GM13977 (cell line): ENCODE results near the gene SNCAIP.

ENCODE experiments used
- DNase-seq: peaks from one replicate; pipeline ENCODE4 v3.0.0; 2012; ENCODE audit warnings: low spot score
- in situ Hi-C: fragments of 300-500 bp; cut with MboI; formaldehyde crosslinking; loops from one replicate; pipeline ENCODE4 v1.12.0; 2022; ENCODE audit warnings: low sequenced_read_pairs, low pct_unique_long_range_greater_than_20kb, mixed read lengths, inconsistent platforms; ENCODE audit not compliant: unreplicated experiment
- TF ChIP-seq, protein P1 (sequence below): IDR thresholded peaks from 2 replicates; pipeline ENCODE4 v1.5.1; 2012; ENCODE audit warnings: mild to moderate bottlenecking, control low read depth; ENCODE audit not compliant: insufficient read depth; ENCODE audit errors: extremely low read depth, missing control alignments

Gene SNCAIP

DNA sequence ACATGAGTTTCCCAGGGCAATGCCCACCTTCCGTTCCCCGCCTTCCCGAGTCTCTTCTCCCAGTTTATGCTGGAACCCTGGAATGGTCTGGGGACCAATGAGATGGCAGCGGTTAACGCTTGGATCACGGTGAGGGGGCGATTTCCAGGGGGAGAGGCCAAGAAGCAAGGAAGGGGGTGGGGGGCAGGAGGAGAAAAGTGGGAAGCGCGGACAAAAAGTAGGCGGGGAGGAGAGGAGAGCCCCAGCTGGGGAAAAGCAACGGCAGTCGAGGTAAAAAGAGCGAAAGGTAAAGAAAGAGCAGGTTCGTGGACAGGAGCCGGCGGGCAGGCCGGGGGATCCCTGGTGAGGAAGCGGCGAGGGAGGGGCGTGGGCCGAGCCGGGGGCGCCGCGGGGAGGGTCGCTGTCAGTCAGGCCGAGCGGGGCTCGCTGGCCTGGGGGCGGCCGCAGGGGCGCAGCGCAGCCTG is 508 bp upstream of the SNCAIP start:
- TF ChIP-seq, protein P1, sequence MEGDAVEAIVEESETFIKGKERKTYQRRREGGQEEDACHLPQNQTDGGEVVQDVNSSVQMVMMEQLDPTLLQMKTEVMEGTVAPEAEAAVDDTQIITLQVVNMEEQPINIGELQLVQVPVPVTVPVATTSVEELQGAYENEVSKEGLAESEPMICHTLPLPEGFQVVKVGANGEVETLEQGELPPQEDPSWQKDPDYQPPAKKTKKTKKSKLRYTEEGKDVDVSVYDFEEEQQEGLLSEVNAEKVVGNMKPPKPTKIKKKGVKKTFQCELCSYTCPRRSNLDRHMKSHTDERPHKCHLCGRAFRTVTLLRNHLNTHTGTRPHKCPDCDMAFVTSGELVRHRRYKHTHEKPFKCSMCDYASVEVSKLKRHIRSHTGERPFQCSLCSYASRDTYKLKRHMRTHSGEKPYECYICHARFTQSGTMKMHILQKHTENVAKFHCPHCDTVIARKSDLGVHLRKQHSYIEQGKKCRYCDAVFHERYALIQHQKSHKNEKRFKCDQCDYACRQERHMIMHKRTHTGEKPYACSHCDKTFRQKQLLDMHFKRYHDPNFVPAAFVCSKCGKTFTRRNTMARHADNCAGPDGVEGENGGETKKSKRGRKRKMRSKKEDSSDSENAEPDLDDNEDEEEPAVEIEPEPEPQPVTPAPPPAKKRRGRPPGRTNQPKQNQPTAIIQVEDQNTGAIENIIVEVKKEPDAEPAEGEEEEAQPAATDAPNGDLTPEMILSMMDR, result no peak
- no peak for DNase-seq

DNA sequence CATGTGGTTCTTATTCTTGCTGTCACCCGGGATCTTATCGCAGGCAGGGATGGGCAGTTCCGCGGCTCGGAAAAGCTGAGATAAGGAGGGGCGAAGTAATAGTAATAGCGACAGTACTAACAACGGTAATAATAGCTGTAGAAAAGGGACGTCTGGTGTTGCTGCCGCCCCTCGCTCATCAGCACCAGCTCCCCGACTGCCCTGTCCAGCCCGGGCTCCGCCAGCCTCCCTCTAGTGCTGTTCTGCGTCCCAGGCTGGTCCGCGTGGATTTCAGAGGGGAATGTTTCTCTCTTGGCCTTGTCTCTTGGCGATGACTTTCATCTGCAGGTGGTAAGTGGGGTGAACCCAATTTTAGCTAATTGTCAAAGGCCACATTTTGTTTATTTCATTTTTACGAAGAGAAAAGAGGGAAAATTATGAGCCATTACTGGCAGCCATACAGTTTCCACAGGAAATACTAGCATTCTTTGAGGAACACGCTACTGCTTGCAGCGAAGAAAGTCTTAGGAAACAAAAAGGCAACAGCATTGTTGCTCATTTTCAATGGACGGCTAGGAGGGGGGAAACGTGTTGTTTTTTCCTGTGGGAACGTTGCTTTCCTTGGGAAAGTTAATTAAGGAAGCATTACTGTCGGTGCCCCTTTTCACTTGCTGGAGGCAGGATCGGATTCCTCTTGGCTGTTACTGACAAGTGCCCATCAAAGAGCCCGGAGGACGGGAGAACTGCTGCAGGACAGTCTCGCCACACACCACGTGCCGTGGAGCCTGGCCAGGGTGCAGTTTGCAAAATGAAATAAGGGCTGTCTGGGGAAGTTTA is 762 bp downstream of the SNCAIP start:
- TF ChIP-seq, protein P1, result no peak
- in situ Hi-C loops, result no loop called here
- DNase-seq, result peak; percentile 4

More for the DNA sequence above, 508 bp upstream of the SNCAIP start:
- in situ Hi-C loops, result no loop called here

DNA sequence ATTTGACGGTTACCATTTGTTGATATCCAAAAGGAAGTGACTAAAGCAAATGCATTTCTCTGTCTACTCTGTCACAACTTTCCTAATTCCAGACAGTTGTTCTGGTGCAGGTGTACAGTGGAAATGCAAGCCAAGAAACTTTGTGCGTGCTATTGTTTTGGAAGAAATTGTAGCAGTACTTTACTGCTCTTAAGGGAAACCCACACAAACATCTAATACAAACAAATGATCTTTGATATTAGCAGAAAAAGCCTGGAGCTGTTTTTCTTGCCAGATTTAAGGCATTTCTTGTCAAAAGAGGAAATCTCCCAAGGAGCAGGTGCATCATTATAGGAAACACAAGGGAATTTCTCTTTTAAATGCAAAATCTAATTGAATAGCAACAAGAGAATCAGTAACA is 2.0 kb downstream of the SNCAIP start:
- in situ Hi-C loops, result no loop called here
- DNase-seq, result no peak
- TF ChIP-seq, protein P1, result no peak

DNA sequence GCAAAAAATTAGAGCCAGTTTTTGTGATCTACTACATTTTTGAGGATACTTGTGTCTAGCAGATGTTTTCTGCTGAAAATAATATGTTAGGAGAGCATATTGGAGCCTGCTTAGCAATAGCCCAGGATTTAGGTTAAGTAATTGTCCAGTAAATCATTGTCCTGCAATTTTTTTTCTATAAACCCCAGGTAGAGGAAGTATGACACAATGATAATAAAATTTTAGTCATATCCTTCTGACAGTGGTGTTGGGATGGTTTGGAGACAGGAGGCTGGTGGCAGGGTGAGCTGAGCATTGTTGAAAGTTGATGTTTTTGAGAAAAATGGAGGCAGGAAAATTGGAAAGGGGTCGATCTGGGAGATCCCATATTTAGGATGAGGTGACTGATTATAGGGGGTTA is 3.5 kb downstream of the SNCAIP start:
- no peak for DNase-seq
- TF ChIP-seq, protein P1, result no peak
- in situ Hi-C loops, result no loop called here

DNA sequence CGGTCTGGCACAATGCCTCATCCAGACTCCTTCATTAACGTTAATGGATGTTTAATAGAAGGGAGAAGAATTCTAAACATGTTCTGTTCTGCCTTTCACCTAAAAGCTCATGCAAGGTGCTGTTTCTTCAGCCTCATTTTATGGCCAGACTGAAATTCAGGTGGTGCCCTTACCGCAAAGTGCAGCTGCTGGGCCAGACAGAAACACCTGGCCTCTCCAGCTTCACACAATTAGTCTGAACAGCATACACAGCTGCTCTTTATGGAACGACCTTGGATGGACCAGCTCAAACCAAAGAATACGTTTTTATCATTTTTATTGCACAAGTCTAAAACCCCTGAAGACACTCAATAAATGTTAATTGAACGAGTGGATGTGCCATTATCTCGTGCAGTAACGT is 4.6 kb downstream of the SNCAIP start:
- TF ChIP-seq, protein P1, result no peak
- in situ Hi-C loops, result no loop called here
- DNase-seq, result no peak

DNA sequence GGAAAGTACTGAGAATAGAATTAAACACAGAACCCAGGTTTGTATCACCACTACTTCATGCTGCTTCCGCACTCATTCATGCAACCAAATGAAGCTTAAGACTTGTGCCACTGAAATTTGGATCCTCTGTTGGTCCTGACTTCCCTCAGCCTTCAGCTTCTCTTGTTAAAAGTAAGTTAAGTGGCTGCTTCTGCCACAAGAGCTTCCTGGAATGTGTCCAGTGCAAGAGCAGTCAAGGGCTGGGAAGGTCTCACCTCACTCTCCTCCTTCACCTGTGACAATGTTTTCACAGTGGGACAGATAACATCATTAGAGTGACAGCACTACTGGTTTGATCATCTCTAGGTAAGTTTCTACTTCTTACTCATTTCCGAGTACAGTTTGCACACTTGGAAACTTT is 7.9 kb downstream of the SNCAIP start:
- TF ChIP-seq, protein P1, result no peak
- no peak for DNase-seq
- in situ Hi-C loops, result no loop called here

DNA sequence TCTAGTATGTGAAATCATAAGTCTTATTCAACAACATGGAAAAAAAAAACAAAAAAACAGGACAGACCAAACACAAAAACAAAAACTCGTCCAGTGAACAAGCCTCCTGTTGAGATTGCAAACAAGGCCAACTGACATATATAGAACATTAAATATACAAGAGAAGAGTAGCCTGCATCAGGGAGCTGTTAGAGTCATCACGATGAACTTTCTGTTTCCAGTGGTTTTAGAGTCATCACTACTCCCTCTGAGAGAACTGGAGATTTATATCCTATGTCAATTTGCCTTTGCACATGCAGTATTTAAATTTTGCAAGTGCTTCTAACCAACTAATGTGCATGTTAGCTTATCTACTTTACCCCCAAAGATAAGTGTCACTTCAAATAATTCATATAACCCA is 9.9 kb downstream of the SNCAIP start:
- TF ChIP-seq, protein P1, result no peak
- DNase-seq, result no peak
- in situ Hi-C loops, result no loop called here
